ENCODE data around the gene AAGAB. TPM values are rescaled to one million over a fixed set of nuclear protein-coding genes. Genes with fewer than 3 reads are reported as not detected.
"Not testable (repeated sequence)": the region's sequence is repeated elsewhere in the genome, so short reads cannot be mapped to it uniquely, and the experiment has no call there.

Gene AAGAB
- total and polyA plus RNA-seq, 7 experiments from 2014 or later: 19.5 to 47.8 (median 25.7) TPM

GRCh38 chr15:67156834-67157233 is 97.6 kb downstream of the AAGAB start:
- Mint-ChIP-seq H3K4me1 (peaks cover 15 to 70% (median 39%) of the 10 kb centered on the region in 7 donors), H3K9me3 (peaks cover 0 to 6% (median 0%) of the 10 kb centered on the region in 11 donors), H3K4me3 (no peak overlapping the region), H3K27ac (peak overlapping the region in 1 of 9 donors; percentile 26), H3K27me3 (no peaks in the 10 kb centered on the region), H3K36me3 (peaks cover 0 to 39% (median 6%) of the 10 kb centered on the region in 5 donors)
- ATAC-seq (no peak), DNase-seq (no peak)
- H3K4me3 ChIP-seq (ENCODE audit: low read length): no peak overlapping the region
- H3K4me1 ChIP-seq (ENCODE audit: control insufficient read depth in 2 of 2, insufficient read depth in 2 of 2, low read length in 2 of 2): peaks cover 0 to 11% of the 10 kb centered on the region in 2 donors
- intact Hi-C loops (cut with micrococcal nuclease): no loop called here
- ChIA-PET CTCF (no interaction called here), POLR2A (interaction anchor here (1.3 kb wide), 1 partner anchor 53 kb away, joined by 4 read pairs; no protein-coding TSS in a partner anchor)
- no peak overlapping the region for H3K27ac ChIP-seq (ENCODE audit: low read depth, low read length)
- no peaks in the 10 kb centered on the region for H3K36me3 ChIP-seq (ENCODE audit: control insufficient read depth in 2 of 3, insufficient read depth in 3 of 3, low read length in 3 of 3)
- H3K9me3 ChIP-seq (ENCODE audit: control insufficient read depth in 2 of 3, low read length in 3 of 3): no peaks in the 10 kb centered on the region
- no peaks in the 10 kb centered on the region for H3K27me3 ChIP-seq (ENCODE audit: control insufficient read depth in 2 of 2, insufficient read depth in 2 of 2, low read length in 2 of 2)

GRCh38 chr15:67156426-67156825 is 98.0 kb downstream of the AAGAB start:
- intact Hi-C loops (cut with micrococcal nuclease): no loop called here
- peaks cover 0 to 6% (median 0%) of the 10 kb centered on the region in 11 donors for H3K9me3 Mint-ChIP-seq
- ChIA-PET POLR2A (interaction anchor here (1.3 kb wide), 1 partner anchor 52 kb away, joined by 4 read pairs; no protein-coding TSS in a partner anchor), CTCF (no interaction called here)
- H3K4me3 Mint-ChIP-seq: no peak overlapping the region
- peaks cover 15 to 67% (median 39%) of the 10 kb centered on the region in 7 donors for H3K4me1 Mint-ChIP-seq
- no peak for ATAC-seq
- no peaks in the 10 kb centered on the region for H3K27me3 Mint-ChIP-seq
- H3K36me3 ChIP-seq (ENCODE audit: control insufficient read depth in 2 of 3, insufficient read depth in 3 of 3, low read length in 3 of 3): no peaks in the 10 kb centered on the region
- H3K36me3 Mint-ChIP-seq: peaks cover 0 to 39% (median 6%) of the 10 kb centered on the region in 5 donors
- no peaks in the 10 kb centered on the region for H3K27me3 ChIP-seq (ENCODE audit: control insufficient read depth in 2 of 2, insufficient read depth in 2 of 2, low read length in 2 of 2)
- H3K27ac ChIP-seq (ENCODE audit: low read depth, low read length): no peak overlapping the region
- H3K4me1 ChIP-seq (ENCODE audit: control insufficient read depth in 2 of 2, insufficient read depth in 2 of 2, low read length in 2 of 2): peaks cover 0 to 8% of the 10 kb centered on the region in 2 donors
- DNase-seq: no peak
- no peak overlapping the region for H3K27ac Mint-ChIP-seq
- no peaks in the 10 kb centered on the region for H3K9me3 ChIP-seq (ENCODE audit: control insufficient read depth in 2 of 3, low read length in 3 of 3)
- no peak overlapping the region for H3K4me3 ChIP-seq (ENCODE audit: low read length)

GRCh38 chr15:67154249-67154648 is 100.2 kb downstream of the AAGAB start:
- ATAC-seq (no peak), DNase-seq (no peak)
- Histone ChIP-seq H3K27ac (ENCODE audit: low read depth, low read length) (no peak overlapping the region), H3K27me3 (ENCODE audit: control insufficient read depth in 2 of 2, insufficient read depth in 2 of 2, low read length in 2 of 2) (no peaks in the 10 kb centered on the region), H3K36me3 (ENCODE audit: control insufficient read depth in 2 of 3, insufficient read depth in 3 of 3, low read length in 3 of 3) (no peaks in the 10 kb centered on the region), H3K9me3 (ENCODE audit: control insufficient read depth in 2 of 3, low read length in 3 of 3) (no peaks in the 10 kb centered on the region), H3K4me1 (ENCODE audit: control insufficient read depth in 2 of 2, insufficient read depth in 2 of 2, low read length in 2 of 2) (peaks cover 11 to 15% of the 10 kb centered on the region in 2 donors), H3K4me3 (ENCODE audit: low read length) (no peak overlapping the region)
- H3K4me1 Mint-ChIP-seq: peaks cover 20 to 67% (median 51%) of the 10 kb centered on the region in 7 donors
- peak overlapping the region in 2 of 9 donors; percentile 31 to 61 for H3K27ac Mint-ChIP-seq
- intact Hi-C loops (cut with micrococcal nuclease): loop anchor here in 1 of 2 donors (5.0 kb wide), 1 partner anchor 37 kb away; no protein-coding TSS in a partner anchor
- H3K27me3 Mint-ChIP-seq: no peaks in the 10 kb centered on the region
- H3K9me3 Mint-ChIP-seq: peaks cover 0 to 6% (median 0%) of the 10 kb centered on the region in 11 donors
- no peak overlapping the region for H3K4me3 Mint-ChIP-seq
- H3K36me3 Mint-ChIP-seq: peaks cover 0 to 39% (median 6%) of the 10 kb centered on the region in 5 donors
- POLR2A ChIA-PET: no interaction called here
- CTCF ChIA-PET: no interaction called here

- POLR2A ChIA-PET: interaction anchor here (0.8 kb wide), 1 partner anchor 29 kb away, joined by 3 read pairs; no protein-coding TSS in a partner anchor
- H3K4me1 ChIP-seq (ENCODE audit: control insufficient read depth in 2 of 2, insufficient read depth in 2 of 2, low read length in 2 of 2): peaks cover 23 to 28% of the 10 kb centered on the region in 2 donors
- H3K36me3 ChIP-seq (ENCODE audit: control insufficient read depth in 2 of 3, insufficient read depth in 3 of 3, low read length in 3 of 3); H3K9me3 ChIP-seq (ENCODE audit: control insufficient read depth in 2 of 3, low read length in 3 of 3); H3K27ac Mint-ChIP-seq; CTCF ChIA-PET; H3K4me3 ChIP-seq (ENCODE audit: low read length); DNase-seq; H3K27me3 ChIP-seq (ENCODE audit: control insufficient read depth in 2 of 2, insufficient read depth in 2 of 2, low read length in 2 of 2); H3K27ac ChIP-seq (ENCODE audit: low read depth, low read length); ATAC-seq; H3K27me3 Mint-ChIP-seq; H3K9me3 Mint-ChIP-seq; H3K4me3 Mint-ChIP-seq: not testable (repeated sequence)
- Mint-ChIP-seq H3K36me3 (peaks cover 0 to 39% (median 6%) of the 10 kb centered on the region in 5 donors), H3K4me1 (peaks cover 29 to 73% (median 57%) of the 10 kb centered on the region in 7 donors)
- intact Hi-C loops (cut with micrococcal nuclease): loop anchor here in 1 of 2 donors (5.0 kb wide), 1 partner anchor 36 kb away; no protein-coding TSS in a partner anchor
These were observed 101.4 kb downstream of the AAGAB start for GRCh38 chr15:67153044-67153443.

- peaks cover 30 to 34% of the 10 kb centered on the region in 2 donors for H3K4me1 ChIP-seq (ENCODE audit: control insufficient read depth in 2 of 2, insufficient read depth in 2 of 2, low read length in 2 of 2)
- ATAC-seq (no peak), DNase-seq (no peak)
- H3K27me3 ChIP-seq (ENCODE audit: control insufficient read depth in 2 of 2, insufficient read depth in 2 of 2, low read length in 2 of 2): no peaks in the 10 kb centered on the region
- no peak overlapping the region for H3K27ac ChIP-seq (ENCODE audit: low read depth, low read length)
- POLR2A ChIA-PET: interaction anchor here (0.8 kb wide), 1 partner anchor 29 kb away, joined by 3 read pairs; no protein-coding TSS in a partner anchor
- peaks cover 30 to 73% (median 57%) of the 10 kb centered on the region in 7 donors for H3K4me1 Mint-ChIP-seq
- no peak overlapping the region for H3K4me3 ChIP-seq (ENCODE audit: low read length)
- intact Hi-C loops (cut with micrococcal nuclease): loop anchor here in 1 of 2 donors (5.0 kb wide), 1 partner anchor 35 kb away; no protein-coding TSS in a partner anchor
- no peaks in the 10 kb centered on the region for H3K36me3 ChIP-seq (ENCODE audit: control insufficient read depth in 2 of 3, insufficient read depth in 3 of 3, low read length in 3 of 3)
- no peaks in the 10 kb centered on the region for H3K27me3 Mint-ChIP-seq
- peaks cover 0 to 34% (median 6%) of the 10 kb centered on the region in 5 donors for H3K36me3 Mint-ChIP-seq
- no peak overlapping the region for H3K4me3 Mint-ChIP-seq
- peak overlapping the region in 2 of 9 donors; percentile 29 to 34 for H3K27ac Mint-ChIP-seq
- CTCF ChIA-PET: interaction anchor here (0.6 kb wide), 1 partner anchor 86 kb away, joined by 4 read pairs; no protein-coding TSS in a partner anchor
- peaks cover 0 to 6% (median 0%) of the 10 kb centered on the region in 11 donors for H3K9me3 Mint-ChIP-seq
- no peaks in the 10 kb centered on the region for H3K9me3 ChIP-seq (ENCODE audit: control insufficient read depth in 2 of 3, low read length in 3 of 3)
These were observed 102.0 kb downstream of the AAGAB start for GRCh38 chr15:67152429-67152828.

Other genes starting within 250 kb of the AAGAB start
- gene SMAD3, start 189.1 kb downstream of the AAGAB start, total RNA-seq: 100 to 1,000 TPM in 3 of 5 experiments, 10 to 100 TPM in 2; 27.4 to 142 (median 113) TPM
- gene SMAD3, start 189.1 kb downstream of the AAGAB start, polyA plus RNA-seq: 10 to 100 TPM in 1 of 2 donors, 1 to 10 TPM in 1; 4.0 to 11.5 TPM
- gene IQCH, start 125 bp upstream of the AAGAB start, total RNA-seq: 1 to 10 TPM in 2 of 5 experiments, under 1 TPM in 3; 0.22 to 1.9 (median 0.84) TPM
- gene IQCH, start 125 bp upstream of the AAGAB start, polyA plus RNA-seq: 1 to 10 TPM in 1 of 2 donors, not detected in 1; 2.4 TPM

Data from naive thymus-derived CD4-positive, alpha-beta T cell (primary cell).